Caco-2 (cell line): ENCODE measurements around the gene ENOX1. TPM values are rescaled to one million over a fixed set of nuclear protein-coding genes. Genes with fewer than 3 reads are reported as not detected.

Experiments
- BruUV-seq: library from RNA; stranded (reverse); fragments of 400-500 nt; replicated peaks from 2 replicates; lab custom pipeline; 2021; lab: Mats Ljungman, UMichigan
- CTCF ChIA-PET: fragments of 300-600 bp; sonication (Branson Sonifier 250); formaldehyde crosslinking; loops from one replicate; lab custom pipeline; 2022; ENCODE audit warnings: antibody characterized with exemption; lab: Charles Lee
- POLR2A ChIA-PET: fragments of 300-600 bp; sonication (Branson Sonifier 250); formaldehyde crosslinking; loops from one replicate; lab custom pipeline; 2022; ENCODE audit warnings: antibody characterized with exemption; lab: Charles Lee
- DNase-seq, 2 experiments: peaks; one replicate each; pipeline versions ENCODE4 v3.0.0 to v3.0.0-alpha.2; 2020 to 2022
- H3K27me3 ChIP-seq: replicated peaks from 2 replicates; pipeline ENCODE4 v1.6.0; 2011; ENCODE audit warnings: low read length; ENCODE audit not compliant: control insufficient read depth, insufficient read depth
- H3K36me3 ChIP-seq: 2 replicates; pipeline ENCODE4 v1.5.1; 2011; ENCODE audit warnings: low read length; ENCODE audit not compliant: control insufficient read depth, insufficient read depth
- H3K4me1 ChIP-seq: fragments of 250-450 bp; sonication (Bioruptor Pico); 2 replicates; pipeline ENCODE4 v1.5.1; 2020; ENCODE audit warnings: mild to moderate bottlenecking
- H3K4me3 ChIP-seq: 2 replicates; pipeline ENCODE4 v1.5.1; 2011; ENCODE audit warnings: low read depth, mild to moderate bottlenecking, control low read depth, low read length
- H3K9me3 ChIP-seq: fragments of 250-450 bp; sonication (Bioruptor Pico); 2 replicates; pipeline ENCODE4 v1.5.1; 2020; ENCODE audit warnings: mild to moderate bottlenecking, moderate library complexity
- H3K27ac Mint-ChIP-seq: one replicate; pipeline ENCODE4 v1.8.0; 2022; ENCODE audit warnings: mixed read lengths; ENCODE audit not compliant: unreplicated experiment
- H3K27me3 Mint-ChIP-seq: one replicate; pipeline ENCODE4 v1.8.0; 2022; ENCODE audit warnings: mixed read lengths; ENCODE audit not compliant: insufficient read depth, unreplicated experiment
- H3K36me3 Mint-ChIP-seq: one replicate; pipeline ENCODE4 v1.8.0; 2022; ENCODE audit warnings: mild to moderate bottlenecking, mixed read lengths; ENCODE audit not compliant: insufficient read depth, unreplicated experiment
- H3K4me1 Mint-ChIP-seq: one replicate; pipeline ENCODE4 v1.8.0; 2022; ENCODE audit warnings: low read depth, mixed read lengths; ENCODE audit not compliant: unreplicated experiment
- H3K4me3 Mint-ChIP-seq: one replicate; pipeline ENCODE4 v1.8.0; 2022; ENCODE audit warnings: mild to moderate bottlenecking, moderate library complexity, mixed read lengths; ENCODE audit not compliant: unreplicated experiment
- H3K9me3 Mint-ChIP-seq: one replicate; pipeline ENCODE4 v1.8.0; 2022; ENCODE audit warnings: mixed read lengths; ENCODE audit not compliant: unreplicated experiment
- CTCF ChIP-seq, 2 experiments: fragments of 200-600 bp in 1 of 2; IDR thresholded peaks; 1 replicate in 1 of 2; 2 replicates in 1 of 2; pipeline versions ENCODE4 v1.5.1 to v1.8.0; 2011 to 2022; ENCODE audit warnings: antibody characterized with exemption in 1 of 2, control low read depth in 1 of 2, inconsistent platforms in 1 of 2, low read depth in 1 of 2, low read length in 1 of 2, mild to moderate bottlenecking in 1 of 2, moderate library complexity in 1 of 2; ENCODE audit not compliant: insufficient read depth in 1 of 2, severe bottlenecking in 1 of 2, unreplicated experiment in 1 of 2
- intact Hi-C: fragments of 100-400 bp; cut with micrococcal nuclease; formaldehyde crosslinking; loops from one replicate; pipeline ENCODE4 v1.10.0; 2022; ENCODE audit not compliant: unreplicated experiment
- total RNA-seq: library from RNA; stranded (reverse); gene quantifications from 2 replicates; pipeline ENCODE4 v1.2.3, GENCODE V29; 2022

Gene ENOX1
- total RNA-seq, 1 experiment from 2014 or later, result 9.1 TPM

- ChIA-PET CTCF (no interaction called here), POLR2A (interaction anchor here (0.6 kb wide), 1 partner anchor 56 kb away, joined by 3 read pairs; no protein-coding TSS in a partner anchor)
- Histone ChIP-seq H3K4me1 (no peaks in the 10 kb centered on the region), H3K27me3 (no peaks in the 10 kb centered on the region), H3K9me3 (no peaks in the 10 kb centered on the region), H3K4me3 (no peak overlapping the region), H3K36me3 (no peaks in the 10 kb centered on the region; the same call in 1 of the 2 replicates)
- no peak for DNase-seq
- no peak overlapping the region for H3K27ac Mint-ChIP-seq
- no peaks in the 10 kb centered on the region for H3K27me3 Mint-ChIP-seq
- BruUV-seq, result no TSS peak
- H3K4me1 Mint-ChIP-seq, result no peaks in the 10 kb centered on the region
- no peak overlapping the region for H3K4me3 Mint-ChIP-seq
- intact Hi-C loops, result no loop called here
- no peak for TF ChIP-seq CTCF (IDR thresholded peaks at IDR 0.05; ENCODE audit: insufficient read depth in 1 of 2, low read depth in 1 of 2, low read length in 1 of 2, severe bottlenecking in 1 of 2, unreplicated experiment in 1 of 2)
- H3K36me3 Mint-ChIP-seq, result no peaks in the 10 kb centered on the region
- H3K9me3 Mint-ChIP-seq, result no peaks in the 10 kb centered on the region
Measured at GRCh38 chr13:43489233-43489632, 297.5 kb downstream of the ENOX1 start.

GRCh38 chr13:43487885-43488284 is 298.9 kb downstream of the ENOX1 start:
- no peaks in the 10 kb centered on the region for H3K9me3 Mint-ChIP-seq
- TF ChIP-seq CTCF (IDR thresholded peaks at IDR 0.05; ENCODE audit: insufficient read depth in 1 of 2, low read depth in 1 of 2, low read length in 1 of 2, severe bottlenecking in 1 of 2, unreplicated experiment in 1 of 2), result no peak
- intact Hi-C loops, result no loop called here
- no peaks in the 10 kb centered on the region for H3K27me3 Mint-ChIP-seq
- no peak for DNase-seq
- no peaks in the 10 kb centered on the region for H3K4me1 Mint-ChIP-seq
- Histone ChIP-seq H3K4me3 (no peak overlapping the region), H3K9me3 (no peaks in the 10 kb centered on the region), H3K36me3 (no peaks in the 10 kb centered on the region; the same call in 1 of the 2 replicates), H3K27me3 (no peaks in the 10 kb centered on the region), H3K4me1 (no peaks in the 10 kb centered on the region)
- no TSS peak for BruUV-seq
- ChIA-PET POLR2A (no interaction called here), CTCF (no interaction called here)
- no peak overlapping the region for H3K27ac Mint-ChIP-seq
- H3K36me3 Mint-ChIP-seq, result no peaks in the 10 kb centered on the region
- no peak overlapping the region for H3K4me3 Mint-ChIP-seq

GRCh38 chr13:43487461-43487860 is 299.3 kb downstream of the ENOX1 start:
- CTCF ChIA-PET, result no interaction called here
- TF ChIP-seq CTCF (IDR thresholded peaks at IDR 0.05; ENCODE audit: insufficient read depth in 1 of 2, low read depth in 1 of 2, low read length in 1 of 2, severe bottlenecking in 1 of 2, unreplicated experiment in 1 of 2), result no peak
- Histone ChIP-seq H3K27me3 (no peaks in the 10 kb centered on the region), H3K9me3 (no peaks in the 10 kb centered on the region), H3K4me1 (no peaks in the 10 kb centered on the region), H3K4me3 (no peak overlapping the region), H3K36me3 (no peaks in the 10 kb centered on the region; the same call in 1 of the 2 replicates)
- Mint-ChIP-seq H3K9me3 (no peaks in the 10 kb centered on the region), H3K36me3 (no peaks in the 10 kb centered on the region), H3K4me3 (no peak overlapping the region), H3K4me1 (no peaks in the 10 kb centered on the region), H3K27ac (no peak overlapping the region), H3K27me3 (no peaks in the 10 kb centered on the region)
- intact Hi-C loops, result no loop called here
- no peak for DNase-seq
- POLR2A ChIA-PET, result no interaction called here
- BruUV-seq, result no TSS peak
